A673 (cell line): ENCODE data around the gene TP53I11.
A peak's percentile ranks its signal among the peaks of the same experiment; 100 is the strongest.

Experiments used
- CTCF ChIP-seq: fragments of 300-800, 200-600 bp; sonication (generic); conservative IDR thresholded peaks from 2 replicates; pipeline ENCODE4 v1.5.1; 2017; ENCODE audit warnings: low read depth, mild to moderate bottlenecking, antibody characterized with exemption, low read length, moderate library complexity, mixed read lengths
- EZH2 ChIP-seq: fragments of 200-600 bp; sonication (generic); IDR thresholded peaks from 2 replicates; pipeline ENCODE4 v1.6.1; 2017; ENCODE audit warnings: borderline replicate concordance, low read depth, mild to moderate bottlenecking, mixed read lengths, antibody characterized with exemption, low read length; ENCODE audit not compliant: poor library complexity, severe bottlenecking

- TF ChIP-seq CTCF (peak; percentile 50), EZH2 (no peak)
Measured at GRCh38 chr11:44977493-44977984, 26.9 kb upstream of the TP53I11 start.
